RWPE2 (cell line): Measurements from ENCODE around the gene CISD2.
"Not testable (repeated sequence)": the region's sequence is repeated elsewhere in the genome, so short reads cannot be mapped to it uniquely, and the experiment has no call there.

Source experiments
- ATAC-seq: fragments of 200-7000 bp; cut with Tn5 transposase; 3 replicates; pipeline ENCODE4 v1.9.1; 2021; ENCODE audit warnings: low read depth
- DNase-seq: peaks from one replicate; pipeline ENCODE4 v3.0.0-alpha.2; 2020; ENCODE audit warnings: low spot score
- H3K27ac ChIP-seq: fragments of 450-650 bp; 2 replicates; pipeline ENCODE4 v1.5.1; 2017; ENCODE audit warnings: mild to moderate bottlenecking; ENCODE audit not compliant: poor library complexity, severe bottlenecking
- H3K27me3 ChIP-seq: fragments of 250-450 bp; sonication (Bioruptor Pico); 2 replicates; pipeline ENCODE4 v1.5.1; 2021; ENCODE audit warnings: mild to moderate bottlenecking, moderate library complexity; ENCODE audit not compliant: insufficient read depth, poor library complexity, severe bottlenecking
- H3K36me3 ChIP-seq: fragments of 250-450 bp; sonication (Bioruptor Pico); 2 replicates; pipeline ENCODE4 v1.5.1; 2020; ENCODE audit warnings: low read depth, mild to moderate bottlenecking, moderate library complexity
- H3K4me1 ChIP-seq: fragments of 250-450 bp; sonication (Bioruptor Pico); 2 replicates; pipeline ENCODE4 v1.5.1; 2021; ENCODE audit warnings: mild to moderate bottlenecking, moderate library complexity; ENCODE audit not compliant: insufficient read depth, poor library complexity, severe bottlenecking
- H3K4me3 ChIP-seq: fragments of 250-450 bp; sonication (Bioruptor Pico); 2 replicates; pipeline ENCODE4 v1.5.1; 2021; ENCODE audit warnings: mild to moderate bottlenecking, moderate library complexity; ENCODE audit not compliant: severe bottlenecking
- H3K9me3 ChIP-seq: fragments of 250-450 bp; sonication (Bioruptor Pico); 2 replicates; pipeline ENCODE4 v1.5.1; 2021; ENCODE audit warnings: mild to moderate bottlenecking, moderate library complexity; ENCODE audit not compliant: severe bottlenecking
- CTCF ChIP-seq: fragments of 450-650 bp; IDR thresholded peaks from one replicate; pipeline ENCODE4 v1.5.1; 2017; ENCODE audit warnings: mild to moderate bottlenecking, moderate library complexity; ENCODE audit not compliant: poor library complexity, severe bottlenecking

CISD2 gene

GRCh38 chr4:102868781-102869568, at the start of gene CISD2:
Gene CISD2 (plus strand): TSS chr4:102868992. CDS start chr4:102869085, 93 bp downstream.
- Histone ChIP-seq H3K4me3 (peak within 1 kb of the TSS; percentile 57), H3K9me3 (no peaks in the 10 kb centered on the region), H3K27ac (peak within 1 kb of the TSS; percentile 88), H3K36me3 (peaks cover 23% of the 10 kb centered on the region), H3K27me3 (no peaks in the 10 kb centered on the region), H3K4me1 (peaks cover 23% of the 10 kb centered on the region)
- ATAC-seq (peak; percentile 90), DNase-seq (peak; percentile 89)
- TF ChIP-seq CTCF, result no peak

- not testable (repeated sequence) for DNase-seq, H3K9me3 ChIP-seq, H3K27me3 ChIP-seq, ATAC-seq, H3K4me3 ChIP-seq
- Histone ChIP-seq H3K4me1 (peaks cover 84% of the 10 kb centered on the region), H3K27ac (peak overlapping the region; percentile 63), H3K36me3 (peaks cover 71% of the 10 kb centered on the region)
Measured at GRCh38 chr4:102819100-102819499, 49.7 kb upstream of the CISD2 start.

- Histone ChIP-seq H3K36me3 (peaks cover 75% of the 10 kb centered on the region), H3K27ac (peak overlapping the region; percentile 63)
Measured at GRCh38 chr4:102819588-102820365, 49.0 kb upstream of the CISD2 start.

GRCh38 chr4:102823464-102823863, 45.3 kb upstream of the CISD2 start:
- Histone ChIP-seq H3K27me3 (no peaks in the 10 kb centered on the region), H3K36me3 (peaks cover 71% of the 10 kb centered on the region), H3K4me3 (no peak overlapping the region), H3K4me1 (peaks cover 59% of the 10 kb centered on the region), H3K9me3 (no peaks in the 10 kb centered on the region), H3K27ac (no peak overlapping the region)
- ATAC-seq (no peak), DNase-seq (no peak)
- no peak for TF ChIP-seq CTCF

More at GRCh38 chr4:102819588-102820365, 49.0 kb upstream of the CISD2 start:
- no peak for TF ChIP-seq CTCF
- no peak for ATAC-seq
- peaks cover 90% of the 10 kb centered on the region for H3K4me1 ChIP-seq
- no peaks in the 10 kb centered on the region for H3K27me3 ChIP-seq
- DNase-seq, result no peak
- H3K4me3 ChIP-seq, result no peak overlapping the region
- no peaks in the 10 kb centered on the region for H3K9me3 ChIP-seq

GRCh38 chr4:102823897-102824296, 44.9 kb upstream of the CISD2 start:
- H3K9me3 ChIP-seq, result no peaks in the 10 kb centered on the region
- H3K4me1 ChIP-seq, result peaks cover 59% of the 10 kb centered on the region
- DNase-seq, result no peak
- TF ChIP-seq CTCF, result no peak
- no peak overlapping the region for H3K27ac ChIP-seq
- H3K27me3 ChIP-seq, result no peaks in the 10 kb centered on the region
- peaks cover 71% of the 10 kb centered on the region for H3K36me3 ChIP-seq
- ATAC-seq, result no peak
- H3K4me3 ChIP-seq, result no peak overlapping the region
